ENCODE results near the gene SFR1.

Gene SFR1

DNA sequence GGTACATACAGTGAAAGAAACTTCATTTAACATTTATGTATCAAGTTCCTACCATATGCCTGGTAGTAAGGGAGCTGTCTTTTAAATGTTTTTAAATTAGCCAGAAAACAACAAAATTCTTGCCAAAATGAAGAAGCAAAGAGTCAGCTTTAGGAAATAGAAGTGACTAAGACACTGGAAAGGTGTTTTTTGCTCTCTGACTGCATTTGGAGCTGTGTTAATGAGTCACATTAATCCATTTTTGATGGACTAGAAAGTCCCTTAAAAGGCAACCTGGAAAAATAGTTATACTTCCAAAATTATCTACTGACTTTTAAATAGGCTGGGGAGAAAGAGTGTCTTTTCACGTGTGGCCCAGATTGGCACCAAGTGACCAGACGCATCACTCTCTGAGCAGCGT lies 32.4 kb upstream of the SFR1 start:
- Histone ChIP-seq H3K9me3 (ENCODE audit: control insufficient read depth, low read length) (peaks cover 16% of the 10 kb centered on the region), H3K9ac (ENCODE audit: low read length) (no peak overlapping the region), H3K36me3 (ENCODE audit: control insufficient read depth, insufficient read depth, low read length, severe bottlenecking) (no peaks in the 10 kb centered on the region), H3K4me3 (ENCODE audit: low read length) (no peak overlapping the region), H3K27me3 (replicated peaks; ENCODE audit: control insufficient read depth, insufficient read depth, low read length) (no peaks in the 10 kb centered on the region), H3K4me1 (ENCODE audit: control insufficient read depth, insufficient read depth, low read length) (no peaks in the 10 kb centered on the region)
- no peak for DNase-seq (ENCODE audit: low read depth)

DNA sequence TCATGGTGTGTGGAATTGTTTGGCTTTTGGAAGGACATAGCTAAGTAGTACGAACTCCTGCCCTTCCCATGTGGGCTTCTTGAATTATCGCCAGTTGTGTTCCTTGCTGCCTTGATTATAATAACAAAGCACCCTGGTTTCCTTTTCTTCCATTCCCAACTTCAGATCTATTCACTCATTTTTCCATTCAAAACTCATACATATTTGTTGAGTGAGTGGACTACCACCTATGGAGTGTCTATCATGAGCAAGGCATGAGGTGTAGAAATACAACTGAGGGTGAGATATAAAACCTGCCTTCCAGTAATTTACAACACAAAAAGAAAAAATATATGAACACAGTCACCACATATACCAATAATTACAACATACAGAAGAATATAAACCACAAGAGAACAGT lies 31.4 kb upstream of the SFR1 start:
- no peak for DNase-seq (ENCODE audit: low read depth)
- H3K4me1 ChIP-seq (ENCODE audit: control insufficient read depth, insufficient read depth, low read length): no peaks in the 10 kb centered on the region

DNA sequence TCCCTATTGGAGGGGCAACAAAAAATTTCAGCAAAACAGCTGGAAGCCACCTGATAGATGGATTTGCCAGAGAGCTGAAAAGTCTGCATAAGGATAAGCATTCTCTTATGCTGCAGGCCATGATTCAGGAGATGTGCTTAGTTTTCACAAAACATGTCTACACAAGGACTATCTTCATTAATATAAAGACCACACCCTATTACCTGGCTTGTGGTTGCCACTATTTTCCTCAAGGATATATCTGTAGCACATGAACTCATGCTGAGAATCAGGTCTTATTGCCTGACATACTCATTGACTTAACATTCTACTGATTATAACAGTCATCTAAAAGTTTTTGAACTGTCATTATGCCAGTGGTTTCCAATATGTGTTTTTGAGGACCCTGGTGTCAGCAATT lies 29.2 kb upstream of the SFR1 start:
- H3K4me1 ChIP-seq (ENCODE audit: control insufficient read depth, insufficient read depth, low read length): no peaks in the 10 kb centered on the region
- H3K27me3 ChIP-seq (replicated peaks; ENCODE audit: control insufficient read depth, insufficient read depth, low read length): no peaks in the 10 kb centered on the region
- H3K9me3 ChIP-seq (ENCODE audit: control insufficient read depth, low read length): peaks cover 16% of the 10 kb centered on the region
- no peaks in the 10 kb centered on the region for H3K36me3 ChIP-seq (ENCODE audit: control insufficient read depth, insufficient read depth, low read length, severe bottlenecking)
- no peak overlapping the region for H3K4me3 ChIP-seq (ENCODE audit: low read length)
- no peak overlapping the region for H3K9ac ChIP-seq (ENCODE audit: low read length)
- DNase-seq (ENCODE audit: low read depth): no peak

More for the DNA sequence above, 31.4 kb upstream of the SFR1 start:
- H3K9me3 ChIP-seq (ENCODE audit: control insufficient read depth, low read length): peaks cover 16% of the 10 kb centered on the region
- no peaks in the 10 kb centered on the region for H3K36me3 ChIP-seq (ENCODE audit: control insufficient read depth, insufficient read depth, low read length, severe bottlenecking)
- H3K4me3 ChIP-seq (ENCODE audit: low read length): no peak overlapping the region
- no peaks in the 10 kb centered on the region for H3K27me3 ChIP-seq (replicated peaks; ENCODE audit: control insufficient read depth, insufficient read depth, low read length)
- no peak overlapping the region for H3K9ac ChIP-seq (ENCODE audit: low read length)

DNA sequence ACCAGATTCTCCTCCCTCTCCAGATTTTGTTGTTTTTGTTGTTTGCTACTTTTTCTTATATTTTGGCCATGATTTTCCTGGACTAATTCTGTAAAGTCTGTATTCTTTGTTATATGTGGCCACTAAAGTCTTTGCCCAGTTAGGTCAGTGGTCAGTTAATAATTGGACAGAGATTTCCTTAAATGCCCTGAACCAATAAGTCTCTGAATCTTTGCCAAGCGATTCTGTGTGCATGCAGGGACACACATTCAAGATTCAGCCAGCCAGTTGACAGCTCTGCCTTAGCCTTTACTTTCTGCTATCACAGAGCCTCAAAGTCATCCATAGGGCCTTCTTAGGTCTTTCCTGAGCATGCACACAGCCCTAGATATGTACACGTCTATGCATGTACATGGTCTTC lies 25.3 kb upstream of the SFR1 start:
- Histone ChIP-seq H3K4me3 (ENCODE audit: low read length) (no peak overlapping the region), H3K4me1 (ENCODE audit: control insufficient read depth, insufficient read depth, low read length) (peaks cover 8% of the 10 kb centered on the region), H3K27me3 (replicated peaks; ENCODE audit: control insufficient read depth, insufficient read depth, low read length) (no peaks in the 10 kb centered on the region), H3K9ac (ENCODE audit: low read length) (no peak overlapping the region), H3K9me3 (ENCODE audit: control insufficient read depth, low read length) (peaks cover 16% of the 10 kb centered on the region), H3K36me3 (ENCODE audit: control insufficient read depth, insufficient read depth, low read length, severe bottlenecking) (no peaks in the 10 kb centered on the region)
- no peak for DNase-seq (ENCODE audit: low read depth)

DNA sequence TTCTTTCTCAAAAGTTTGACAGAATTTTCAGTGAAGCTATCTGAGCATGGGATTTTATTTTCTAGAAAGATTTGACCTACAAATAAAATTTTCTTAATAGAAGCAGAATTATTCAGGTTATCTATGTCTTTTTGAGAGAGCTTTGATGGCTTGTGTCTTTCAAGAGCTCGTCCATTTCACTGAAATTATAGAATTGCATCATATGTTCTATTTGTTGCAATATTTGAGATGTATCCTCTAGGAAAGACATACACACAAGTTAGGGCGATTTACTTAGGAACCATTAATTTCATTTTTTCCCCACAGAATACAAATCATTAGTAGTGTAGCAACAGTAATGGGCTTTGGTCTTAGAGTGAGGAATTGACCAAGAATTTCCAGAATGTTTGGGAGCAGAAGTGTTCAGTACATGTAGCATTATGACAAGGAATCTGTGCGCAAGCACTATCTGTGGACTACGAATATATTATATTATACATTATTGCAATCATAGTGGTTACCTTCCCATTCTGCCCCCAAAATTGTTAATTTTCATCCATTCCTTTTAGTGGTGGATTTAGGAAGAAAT lies 23.5 kb upstream of the SFR1 start:
- no peaks in the 10 kb centered on the region for H3K36me3 ChIP-seq (ENCODE audit: control insufficient read depth, insufficient read depth, low read length, severe bottlenecking)

DNA sequence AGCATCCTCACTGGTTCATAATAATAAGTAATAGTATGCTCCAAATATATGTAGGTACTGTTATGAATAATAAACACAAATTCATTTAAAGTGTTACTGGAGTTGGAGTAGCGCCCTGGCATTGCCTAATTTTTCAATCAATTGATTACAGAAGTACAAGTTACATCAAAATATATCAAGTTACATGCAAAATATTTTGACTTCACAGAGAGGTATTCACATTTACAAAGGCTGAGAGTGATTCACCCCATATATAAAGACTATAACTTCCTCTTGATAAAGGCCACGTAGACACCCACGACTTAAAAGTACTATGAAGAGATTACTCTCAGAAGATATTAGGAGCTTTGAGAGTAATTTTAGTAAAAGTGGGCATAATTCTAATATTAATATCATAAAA lies 22.7 kb upstream of the SFR1 start:
- DNase-seq (ENCODE audit: low read depth): peak; percentile 40
- Histone ChIP-seq H3K9me3 (ENCODE audit: control insufficient read depth, low read length) (no peaks in the 10 kb centered on the region), H3K27me3 (replicated peaks; ENCODE audit: control insufficient read depth, insufficient read depth, low read length) (no peaks in the 10 kb centered on the region)

More for the DNA sequence above, 23.5 kb upstream of the SFR1 start:
- Histone ChIP-seq H3K4me3 (ENCODE audit: low read length) (no peak overlapping the region), H3K9ac (ENCODE audit: low read length) (no peak overlapping the region), H3K4me1 (ENCODE audit: control insufficient read depth, insufficient read depth, low read length) (peaks cover 8% of the 10 kb centered on the region), H3K9me3 (ENCODE audit: control insufficient read depth, low read length) (peaks cover 4% of the 10 kb centered on the region), H3K27me3 (replicated peaks; ENCODE audit: control insufficient read depth, insufficient read depth, low read length) (no peaks in the 10 kb centered on the region)
- peak; percentile 4 for DNase-seq (ENCODE audit: low read depth)

DNA sequence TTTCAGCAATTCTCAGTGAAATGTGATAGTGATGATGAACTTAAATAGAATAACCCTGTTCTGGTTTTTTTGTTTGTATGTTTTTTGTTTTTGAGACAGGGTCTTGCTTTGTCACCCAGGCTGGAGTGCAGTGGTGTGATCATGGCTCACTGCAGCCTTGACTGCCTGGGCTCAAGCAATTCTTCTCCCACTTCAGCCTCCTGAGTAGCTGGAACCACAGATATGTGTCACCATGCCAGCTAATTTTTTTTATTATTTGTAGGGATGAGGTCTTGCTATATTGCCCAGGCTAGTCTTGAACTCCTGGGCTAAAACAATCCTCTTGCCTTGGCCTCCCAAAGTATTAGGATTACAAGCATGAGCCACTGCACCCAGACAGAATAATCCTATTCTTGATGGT lies 22.0 kb upstream of the SFR1 start:
- no peak for DNase-seq (ENCODE audit: low read depth)
- Histone ChIP-seq H3K27me3 (replicated peaks; ENCODE audit: control insufficient read depth, insufficient read depth, low read length) (no peaks in the 10 kb centered on the region), H3K4me3 (ENCODE audit: low read length) (no peak overlapping the region), H3K9ac (ENCODE audit: low read length) (no peak overlapping the region), H3K4me1 (ENCODE audit: control insufficient read depth, insufficient read depth, low read length) (peaks cover 8% of the 10 kb centered on the region), H3K9me3 (ENCODE audit: control insufficient read depth, low read length) (no peaks in the 10 kb centered on the region), H3K36me3 (ENCODE audit: control insufficient read depth, insufficient read depth, low read length, severe bottlenecking) (no peaks in the 10 kb centered on the region)

More for the DNA sequence above, 22.7 kb upstream of the SFR1 start:
- no peak overlapping the region for H3K4me3 ChIP-seq (ENCODE audit: low read length)
- H3K4me1 ChIP-seq (ENCODE audit: control insufficient read depth, insufficient read depth, low read length): peaks cover 8% of the 10 kb centered on the region
- H3K36me3 ChIP-seq (ENCODE audit: control insufficient read depth, insufficient read depth, low read length, severe bottlenecking): no peaks in the 10 kb centered on the region
- no peak overlapping the region for H3K9ac ChIP-seq (ENCODE audit: low read length)

DNA sequence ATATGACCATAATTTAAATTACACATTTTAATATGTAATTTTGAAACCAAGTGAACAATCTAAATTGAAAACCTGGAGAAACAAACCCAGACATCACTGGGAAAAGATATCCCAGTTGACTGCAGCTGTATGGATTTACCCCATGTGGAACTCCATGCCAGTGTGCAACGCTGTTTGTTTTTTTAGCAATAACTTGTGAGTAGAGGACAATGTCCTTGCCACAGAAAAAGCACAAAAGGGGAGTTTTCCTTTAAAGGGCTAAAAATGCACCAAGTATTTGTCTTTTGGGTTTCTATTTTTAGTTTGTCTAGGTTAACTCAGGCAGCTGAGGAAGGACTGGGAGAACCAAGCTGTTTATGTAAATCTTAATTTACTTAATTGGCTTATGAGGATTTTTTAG lies 21.2 kb upstream of the SFR1 start:
- DNase-seq (ENCODE audit: low read depth): peak; percentile 27
- no peaks in the 10 kb centered on the region for H3K9me3 ChIP-seq (ENCODE audit: control insufficient read depth, low read length)
- H3K27me3 ChIP-seq (replicated peaks; ENCODE audit: control insufficient read depth, insufficient read depth, low read length): no peaks in the 10 kb centered on the region
- peaks cover 8% of the 10 kb centered on the region for H3K4me1 ChIP-seq (ENCODE audit: control insufficient read depth, insufficient read depth, low read length)
- H3K9ac ChIP-seq (ENCODE audit: low read length): no peak overlapping the region
- no peak overlapping the region for H3K4me3 ChIP-seq (ENCODE audit: low read length)
- H3K36me3 ChIP-seq (ENCODE audit: control insufficient read depth, insufficient read depth, low read length, severe bottlenecking): no peaks in the 10 kb centered on the region

DNA sequence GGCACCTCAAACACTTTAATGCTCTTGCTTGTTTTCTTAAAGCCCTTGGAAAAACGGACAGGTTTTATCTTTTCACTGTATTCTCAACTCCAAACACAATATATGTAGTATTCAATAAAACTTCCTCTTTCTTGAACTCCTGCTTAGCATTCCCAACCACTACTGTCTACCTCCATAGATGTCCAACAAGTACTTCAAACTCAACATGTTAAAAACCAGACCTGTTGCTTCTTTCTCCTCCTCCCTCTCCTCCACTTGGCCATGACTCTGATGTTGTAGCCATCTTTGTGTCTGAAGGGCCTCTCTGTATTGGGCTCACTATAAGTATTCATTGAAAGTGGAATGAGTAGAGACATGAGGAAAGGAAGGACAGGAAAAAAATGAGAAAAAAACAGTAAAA lies 20.1 kb upstream of the SFR1 start:
- Histone ChIP-seq H3K9me3 (ENCODE audit: control insufficient read depth, low read length) (no peaks in the 10 kb centered on the region), H3K9ac (ENCODE audit: low read length) (no peak overlapping the region), H3K4me1 (ENCODE audit: control insufficient read depth, insufficient read depth, low read length) (peaks cover 8% of the 10 kb centered on the region), H3K4me3 (ENCODE audit: low read length) (no peak overlapping the region), H3K36me3 (ENCODE audit: control insufficient read depth, insufficient read depth, low read length, severe bottlenecking) (no peaks in the 10 kb centered on the region), H3K27me3 (replicated peaks; ENCODE audit: control insufficient read depth, insufficient read depth, low read length) (no peaks in the 10 kb centered on the region)
- DNase-seq (ENCODE audit: low read depth): no peak

DNA sequence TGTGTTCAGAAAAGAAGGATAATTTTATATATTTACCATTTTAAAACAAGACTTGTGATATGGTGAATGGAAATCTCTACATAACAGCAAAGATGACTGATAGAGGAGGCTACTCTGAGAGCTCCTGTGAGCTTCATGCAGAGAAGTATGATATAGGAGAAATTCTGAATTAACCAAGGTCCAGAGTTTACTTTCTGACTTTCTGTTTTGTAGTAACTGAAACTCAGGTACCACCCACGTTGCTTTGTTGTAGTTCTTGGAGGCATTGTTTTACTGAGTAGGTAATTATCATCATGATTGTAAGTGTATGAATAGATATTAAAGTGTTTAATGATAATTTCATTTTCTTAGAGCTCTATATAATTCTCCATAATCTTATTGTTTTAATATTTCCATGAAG lies 18.0 kb upstream of the SFR1 start:
- H3K9me3 ChIP-seq (ENCODE audit: control insufficient read depth, low read length): no peaks in the 10 kb centered on the region
- H3K4me1 ChIP-seq (ENCODE audit: control insufficient read depth, insufficient read depth, low read length): peaks cover 4% of the 10 kb centered on the region
- no peaks in the 10 kb centered on the region for H3K36me3 ChIP-seq (ENCODE audit: control insufficient read depth, insufficient read depth, low read length, severe bottlenecking)
- no peak for DNase-seq (ENCODE audit: low read depth)
- H3K27me3 ChIP-seq (replicated peaks; ENCODE audit: control insufficient read depth, insufficient read depth, low read length): no peaks in the 10 kb centered on the region
- H3K4me3 ChIP-seq (ENCODE audit: low read length): no peak overlapping the region
- H3K9ac ChIP-seq (ENCODE audit: low read length): no peak overlapping the region

DNA sequence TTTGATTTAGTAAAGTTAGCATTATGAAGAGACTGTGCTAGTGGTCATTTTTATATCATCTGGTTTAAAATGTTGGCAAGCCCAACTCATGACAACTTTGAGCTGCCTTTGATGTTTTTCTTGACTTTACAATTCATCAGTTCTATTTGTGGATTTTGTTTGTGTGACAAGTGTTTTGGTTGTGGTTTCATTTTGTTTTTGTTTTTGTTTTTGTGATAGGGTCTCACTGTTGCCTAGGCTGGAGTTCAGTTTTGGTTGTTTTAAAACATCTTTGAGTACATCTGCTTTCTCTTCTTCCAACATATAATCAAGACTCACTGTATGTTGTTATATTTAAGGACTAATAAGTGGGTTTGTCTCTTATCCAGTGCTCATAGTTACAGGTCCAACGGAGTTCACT lies 17.6 kb upstream of the SFR1 start:
- no peaks in the 10 kb centered on the region for H3K27me3 ChIP-seq (replicated peaks; ENCODE audit: control insufficient read depth, insufficient read depth, low read length)
- H3K4me1 ChIP-seq (ENCODE audit: control insufficient read depth, insufficient read depth, low read length): peaks cover under 1% of the 10 kb centered on the region
- H3K4me3 ChIP-seq (ENCODE audit: low read length): no peak overlapping the region
- H3K9me3 ChIP-seq (ENCODE audit: control insufficient read depth, low read length): no peaks in the 10 kb centered on the region
- DNase-seq (ENCODE audit: low read depth): no peak
- no peaks in the 10 kb centered on the region for H3K36me3 ChIP-seq (ENCODE audit: control insufficient read depth, insufficient read depth, low read length, severe bottlenecking)
- no peak overlapping the region for H3K9ac ChIP-seq (ENCODE audit: low read length)

DNA sequence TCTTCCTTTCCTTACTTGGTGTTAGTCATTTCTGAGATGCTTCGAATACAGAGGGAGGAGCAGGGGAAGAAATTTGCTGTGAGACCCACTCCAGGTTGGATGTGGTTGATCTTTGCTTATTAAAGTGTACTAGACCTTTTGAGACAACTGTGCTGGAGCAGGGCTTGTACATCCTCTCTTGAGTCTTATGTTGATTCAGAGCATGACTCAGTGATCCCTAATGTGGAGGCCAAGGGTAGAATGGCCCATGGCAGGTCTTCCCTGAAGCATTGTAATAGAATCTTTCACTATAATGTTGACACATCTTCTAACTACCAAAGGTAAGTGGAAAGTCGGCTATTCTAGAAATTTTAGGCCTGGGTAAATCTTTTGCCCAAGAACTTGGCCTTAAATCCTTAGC lies 17.0 kb upstream of the SFR1 start:
- no peaks in the 10 kb centered on the region for H3K36me3 ChIP-seq (ENCODE audit: control insufficient read depth, insufficient read depth, low read length, severe bottlenecking)
- no peak for DNase-seq (ENCODE audit: low read depth)
- no peak overlapping the region for H3K9ac ChIP-seq (ENCODE audit: low read length)
- H3K4me1 ChIP-seq (ENCODE audit: control insufficient read depth, insufficient read depth, low read length): peaks cover 4% of the 10 kb centered on the region
- H3K9me3 ChIP-seq (ENCODE audit: control insufficient read depth, low read length): no peaks in the 10 kb centered on the region
- H3K4me3 ChIP-seq (ENCODE audit: low read length): no peak overlapping the region
- no peaks in the 10 kb centered on the region for H3K27me3 ChIP-seq (replicated peaks; ENCODE audit: control insufficient read depth, insufficient read depth, low read length)
